CD4-positive, alpha-beta memory T cell (primary cell): ENCODE data around the gene NTN5. TPM values are rescaled to one million over a fixed set of nuclear protein-coding genes. Genes with fewer than 3 reads are reported as not detected.

Source experiments
- CTCF ChIA-PET: fragments of 350-600 bp; sonication (Branson Sonifier 250); formaldehyde crosslinking; loops from one replicate; lab custom pipeline; 2021; ENCODE audit warnings: inconsistent platforms; ENCODE audit not compliant: partially characterized antibody; lab: Charles Lee
- POLR2A ChIA-PET: fragments of 350-600 bp; sonication (Branson Sonifier 250); formaldehyde crosslinking; loops from one replicate; lab custom pipeline; 2021; ENCODE audit not compliant: partially characterized antibody; lab: Charles Lee
- DNase-seq, 5 donors: peaks; one replicate each; pipeline versions ENCODE4 v3.0.0 to v3.0.0-alpha.2; 2020 to 2022; ENCODE audit warnings: mixed read lengths in 1 of 5
- H3K27ac ChIP-seq: one replicate; pipeline ENCODE4 v1.7.0; 2013; ENCODE audit warnings: low read depth, low read length
- H3K27me3 ChIP-seq: 2 replicates; pipeline ENCODE4 v1.7.0; 2013; ENCODE audit warnings: mild to moderate bottlenecking, low read length, moderate library complexity; ENCODE audit not compliant: insufficient read depth
- H3K36me3 ChIP-seq: 2 replicates; pipeline ENCODE4 v1.7.0; 2013; ENCODE audit warnings: mild to moderate bottlenecking, low read length, moderate library complexity; ENCODE audit not compliant: insufficient read depth
- H3K4me1 ChIP-seq: 2 replicates; pipeline ENCODE4 v1.7.0; 2013; ENCODE audit warnings: mild to moderate bottlenecking, low read length, moderate library complexity; ENCODE audit not compliant: insufficient read depth
- H3K4me3 ChIP-seq, 2 donors: one replicate each; pipeline ENCODE4 v1.7.0; 2013; ENCODE audit warnings: low read length in 2 of 2, mild to moderate bottlenecking in 1 of 2
- H3K9me3 ChIP-seq, 2 donors: one replicate each; pipeline ENCODE4 v1.7.0; 2013; ENCODE audit warnings: low read length in 2 of 2, control low read depth in 1 of 2; ENCODE audit not compliant: control insufficient read depth in 1 of 2
- H3K27ac Mint-ChIP-seq, 7 donors: one replicate each; pipeline ENCODE4 v1.8.0; 2020 to 2021; ENCODE audit warnings: mixed read lengths in 7 of 7, mild to moderate bottlenecking in 6 of 7, inconsistent platforms in 3 of 7, moderate library complexity in 3 of 7
- H3K27me3 Mint-ChIP-seq, 2 donors: one replicate each; pipeline ENCODE4 v1.8.0; 2020 to 2021; ENCODE audit warnings: mixed read lengths in 2 of 2
- H3K36me3 Mint-ChIP-seq, 2 donors: one replicate each; pipeline ENCODE4 v1.8.0; 2020 to 2021; ENCODE audit warnings: mixed read lengths in 2 of 2, inconsistent platforms in 1 of 2, mild to moderate bottlenecking in 1 of 2
- H3K4me1 Mint-ChIP-seq, 4 donors: one replicate each; pipeline ENCODE4 v1.8.0; 2020 to 2021; ENCODE audit warnings: mixed read lengths in 4 of 4, mild to moderate bottlenecking in 1 of 4
- H3K4me3 Mint-ChIP-seq, 8 donors: one replicate each; pipeline ENCODE4 v1.8.0; 2020 to 2021; ENCODE audit warnings: mixed read lengths in 8 of 8, mild to moderate bottlenecking in 7 of 8, moderate library complexity in 6 of 8, inconsistent platforms in 3 of 8
- H3K9me3 Mint-ChIP-seq, 8 donors: one replicate each; pipeline ENCODE4 v1.8.0; 2020 to 2021; ENCODE audit warnings: mixed read lengths in 8 of 8, mild to moderate bottlenecking in 5 of 8, inconsistent platforms in 3 of 8, moderate library complexity in 1 of 8
- intact Hi-C: fragments of 100-400 bp; cut with micrococcal nuclease; formaldehyde crosslinking; loops from one replicate; pipeline ENCODE4 v1.15.1; 2023
- polyA plus RNA-seq, 2 donors: library from polyadenylated mRNA; unstranded; fragments of 300-500 nt; fragmentation: Illumina TruSeq; gene quantifications; one replicate each; pipeline ENCODE4 v1.2.3, GENCODE V29; 2021
- total RNA-seq, 2 experiments: library from RNA; stranded (reverse); gene quantifications; one replicate each; pipeline ENCODE4 v1.2.3, GENCODE V29; 2021

The NTN5 gene
- total and polyA plus RNA-seq, 4 experiments from 2014 or later = 0.62 to 3.3 (median 2.3) TPM; not detected in 1

- peak overlapping the region in 3 of 7 donors; percentile 23 to 57 (median 53) for H3K27ac Mint-ChIP-seq
- H3K4me3 Mint-ChIP-seq = no peak overlapping the region
- intact Hi-C loops = no loop called here
Measured at GRCh38 chr19:48669903-48670668, 2.7 kb downstream of the NTN5 start.

DNA sequence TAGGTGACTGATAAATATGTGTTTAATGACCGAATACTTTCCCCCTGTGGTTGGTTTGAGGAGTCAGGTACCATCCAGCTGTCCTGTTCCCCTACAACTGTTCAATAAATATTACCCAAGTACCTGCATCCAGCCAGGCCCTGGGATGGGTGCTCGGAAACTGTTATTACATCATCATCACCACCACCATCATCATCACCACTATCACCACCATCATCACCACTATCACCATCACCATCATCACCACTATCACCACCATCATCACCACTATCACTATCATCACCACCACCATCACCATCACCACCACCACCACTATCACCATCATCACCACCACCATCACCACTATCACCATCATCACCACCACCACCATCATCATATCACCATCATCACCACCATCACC lies 4.1 kb downstream of the NTN5 start:
- CTCF ChIA-PET = interaction anchor here (1.5 kb wide), 1 partner anchor 9 kb away, joined by 5 read pairs; no protein-coding TSS in a partner anchor

More at GRCh38 chr19:48669903-48670668, 2.7 kb downstream of the NTN5 start:
- no peaks in the 10 kb centered on the region for H3K27me3 ChIP-seq
- peaks cover 2 to 5% (median 3%) of the 10 kb centered on the region in 4 donors for H3K4me1 Mint-ChIP-seq
- H3K36me3 Mint-ChIP-seq = no peaks in the 10 kb centered on the region
- H3K9me3 Mint-ChIP-seq = peaks cover 0 to 2% (median 0%) of the 10 kb centered on the region in 8 donors
- H3K4me1 ChIP-seq = peaks cover 2% of the 10 kb centered on the region
- H3K9me3 ChIP-seq = no peaks in the 10 kb centered on the region
- no peak for DNase-seq
- CTCF ChIA-PET = no interaction called here
- H3K27me3 Mint-ChIP-seq = no peaks in the 10 kb centered on the region
- POLR2A ChIA-PET = no interaction called here
- no peaks in the 10 kb centered on the region for H3K36me3 ChIP-seq
- no peak overlapping the region for H3K4me3 ChIP-seq
- H3K27ac ChIP-seq = no peak overlapping the region

DNA sequence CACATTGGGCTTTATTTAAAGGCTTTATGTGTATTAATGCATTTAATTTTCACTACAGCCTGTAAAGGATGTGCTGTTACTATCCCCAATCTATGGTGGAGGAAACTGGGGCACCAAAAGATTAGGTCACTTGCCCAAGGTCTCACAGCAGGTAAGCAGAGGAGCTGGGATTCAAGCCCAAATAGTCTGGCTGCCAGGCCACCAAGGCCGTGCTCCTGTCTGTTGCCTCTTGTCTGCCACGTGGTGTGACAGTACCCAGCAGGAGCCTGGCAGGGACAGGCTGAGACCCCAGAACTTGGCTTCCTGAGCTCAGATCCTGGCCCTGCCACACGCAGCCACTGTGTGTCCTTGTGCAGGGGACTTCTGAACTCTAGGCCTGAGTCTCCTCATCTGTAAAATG lies 4.5 kb downstream of the NTN5 start:
- CTCF ChIA-PET = interaction anchor here (1.5 kb wide), 1 partner anchor 10 kb away, joined by 5 read pairs; no protein-coding TSS in a partner anchor
- Mint-ChIP-seq H3K4me3 (no peak overlapping the region), H3K36me3 (no peaks in the 10 kb centered on the region), H3K4me1 (peaks cover 0 to 4% (median under 1%) of the 10 kb centered on the region in 4 donors), H3K27me3 (no peaks in the 10 kb centered on the region), H3K27ac (no peak overlapping the region), H3K9me3 (peaks cover 0 to 2% (median 0%) of the 10 kb centered on the region in 8 donors)
- POLR2A ChIA-PET = interaction anchor here (0.8 to 0.9 kb wide), 2 partner anchors 10 to 31 kb away, joined by 3 read pairs; no protein-coding TSS in a partner anchor
- Histone ChIP-seq H3K9me3 (no peaks in the 10 kb centered on the region), H3K36me3 (no peaks in the 10 kb centered on the region), H3K27me3 (no peaks in the 10 kb centered on the region), H3K27ac (no peak overlapping the region), H3K4me1 (no peaks in the 10 kb centered on the region), H3K4me3 (no peak overlapping the region)
- intact Hi-C loops = no loop called here
- no peak for DNase-seq

More for the DNA sequence above, 4.1 kb downstream of the NTN5 start:
- H3K27me3 Mint-ChIP-seq = no peaks in the 10 kb centered on the region
- H3K36me3 Mint-ChIP-seq = no peaks in the 10 kb centered on the region
- no peaks in the 10 kb centered on the region for H3K36me3 ChIP-seq
- peaks cover 0 to 2% (median 0%) of the 10 kb centered on the region in 8 donors for H3K9me3 Mint-ChIP-seq
- POLR2A ChIA-PET = interaction anchor here (0.9 kb wide), 1 partner anchor 10 kb away, joined by 3 read pairs; no protein-coding TSS in a partner anchor
- intact Hi-C loops = no loop called here
- H3K4me3 ChIP-seq = no peak overlapping the region
- H3K27ac ChIP-seq = no peak overlapping the region
- peaks cover 0 to 4% (median under 1%) of the 10 kb centered on the region in 4 donors for H3K4me1 Mint-ChIP-seq
- H3K27ac Mint-ChIP-seq = peak overlapping the region in 2 of 7 donors; percentile 3 to 60
- no peaks in the 10 kb centered on the region for H3K9me3 ChIP-seq
- DNase-seq = no peak
- no peaks in the 10 kb centered on the region for H3K27me3 ChIP-seq
- H3K4me3 Mint-ChIP-seq = no peak overlapping the region
- H3K4me1 ChIP-seq = no peaks in the 10 kb centered on the region

GRCh38 chr19:48665786-48666185 lies 7.0 kb downstream of the NTN5 start:
- no peak overlapping the region for H3K27ac Mint-ChIP-seq
- peaks cover 6 to 9% (median 7%) of the 10 kb centered on the region in 4 donors for H3K4me1 Mint-ChIP-seq
- no peaks in the 10 kb centered on the region for H3K27me3 Mint-ChIP-seq
- DNase-seq = no peak
- no peak overlapping the region for H3K27ac ChIP-seq
- peaks cover 7% of the 10 kb centered on the region for H3K4me1 ChIP-seq
- ChIA-PET CTCF (no interaction called here), POLR2A (no interaction called here)
- H3K4me3 Mint-ChIP-seq = no peak overlapping the region
- H3K27me3 ChIP-seq = no peaks in the 10 kb centered on the region
- intact Hi-C loops = no loop called here
- no peaks in the 10 kb centered on the region for H3K36me3 Mint-ChIP-seq
- no peaks in the 10 kb centered on the region for H3K36me3 ChIP-seq
- H3K9me3 ChIP-seq = no peaks in the 10 kb centered on the region
- H3K4me3 ChIP-seq = no peak overlapping the region
- peaks cover 0 to 2% (median 0%) of the 10 kb centered on the region in 8 donors for H3K9me3 Mint-ChIP-seq

GRCh38 chr19:48664476-48664875 lies 8.3 kb downstream of the NTN5 start:
- Histone ChIP-seq H3K4me1 (peaks cover 10% of the 10 kb centered on the region), H3K27me3 (no peaks in the 10 kb centered on the region), H3K27ac (no peak overlapping the region), H3K4me3 (no peak overlapping the region), H3K9me3 (no peaks in the 10 kb centered on the region), H3K36me3 (no peaks in the 10 kb centered on the region)
- Mint-ChIP-seq H3K9me3 (peaks cover 0 to 2% (median 0%) of the 10 kb centered on the region in 8 donors), H3K4me3 (no peak overlapping the region), H3K4me1 (peaks cover 5 to 12% (median 8%) of the 10 kb centered on the region in 4 donors), H3K27ac (no peak overlapping the region), H3K27me3 (no peaks in the 10 kb centered on the region), H3K36me3 (no peaks in the 10 kb centered on the region)
- intact Hi-C loops = no loop called here
- no peak for DNase-seq
- ChIA-PET POLR2A (no interaction called here), CTCF (interaction anchor here (1.0 to 1.2 kb wide), 2 partner anchors 10 to 12 kb away, joined by 4 to 5 read pairs; no protein-coding TSS in a partner anchor)

GRCh38 chr19:48663667-48664066 lies 9.2 kb downstream of the NTN5 start:
- Mint-ChIP-seq H3K9me3 (no peaks in the 10 kb centered on the region), H3K27me3 (no peaks in the 10 kb centered on the region), H3K4me3 (no peak overlapping the region), H3K27ac (no peak overlapping the region), H3K36me3 (no peaks in the 10 kb centered on the region), H3K4me1 (peaks cover 5 to 12% (median 8%) of the 10 kb centered on the region in 4 donors)
- DNase-seq = no peak
- no peak overlapping the region for H3K4me3 ChIP-seq
- H3K27me3 ChIP-seq = no peaks in the 10 kb centered on the region
- H3K4me1 ChIP-seq = peaks cover 10% of the 10 kb centered on the region
- intact Hi-C loops = no loop called here
- ChIA-PET POLR2A (no interaction called here), CTCF (interaction anchor here (1.5 kb wide), 1 partner anchor 11 kb away, joined by 7 read pairs; no protein-coding TSS in a partner anchor)
- no peaks in the 10 kb centered on the region for H3K36me3 ChIP-seq
- H3K27ac ChIP-seq = no peak overlapping the region
- no peaks in the 10 kb centered on the region for H3K9me3 ChIP-seq

DNA sequence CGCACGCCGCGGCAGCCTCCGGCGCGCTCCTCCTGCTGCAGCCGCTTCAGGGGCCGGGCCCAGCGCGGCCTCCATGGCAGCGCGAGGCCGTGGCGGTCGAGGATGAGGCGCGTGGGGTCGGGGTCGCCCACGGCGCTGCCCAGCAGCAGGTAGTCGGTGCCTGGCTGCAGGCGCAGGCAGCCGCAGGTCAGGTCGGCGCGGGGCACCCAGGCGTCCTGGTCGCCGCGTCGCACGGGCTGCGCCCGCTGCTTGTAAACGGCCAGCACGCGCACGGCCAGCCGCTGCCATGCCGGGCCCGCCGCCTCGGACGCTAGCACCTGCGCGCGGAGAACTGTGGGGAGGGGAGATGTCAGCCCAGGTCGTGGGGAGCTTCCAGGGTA lies 11.1 kb downstream of the NTN5 start:
- POLR2A ChIA-PET = interaction anchor here (1.3 kb wide), 1 partner anchor 51 kb away, joined by 3 read pairs; no protein-coding TSS in a partner anchor

More for the DNA sequence above, 11.1 kb downstream of the NTN5 start:
- no peak overlapping the region for H3K4me3 ChIP-seq
- Mint-ChIP-seq H3K4me3 (no peak overlapping the region), H3K27me3 (no peaks in the 10 kb centered on the region), H3K36me3 (no peaks in the 10 kb centered on the region), H3K27ac (no peak overlapping the region), H3K9me3 (no peaks in the 10 kb centered on the region), H3K4me1 (peaks cover 5 to 12% (median 8%) of the 10 kb centered on the region in 4 donors)
- H3K4me1 ChIP-seq = peaks cover 10% of the 10 kb centered on the region
- no peak for DNase-seq
- no peaks in the 10 kb centered on the region for H3K27me3 ChIP-seq
- CTCF ChIA-PET = interaction anchor here (1.4 kb wide), 1 partner anchor 16 kb away, joined by 4 read pairs; the partner anchor contains the start of gene CA11
- intact Hi-C loops = loop anchor here (1.0 kb wide), 1 partner anchor 15 kb away; the partner anchor contains the start of gene CA11
- no peak overlapping the region for H3K27ac ChIP-seq
- no peaks in the 10 kb centered on the region for H3K36me3 ChIP-seq
- H3K9me3 ChIP-seq = no peaks in the 10 kb centered on the region
